Tongue (tissue), 2 donors: Measurements from ENCODE around the gene LRRC7. TPM values are rescaled to one million over a fixed set of nuclear protein-coding genes. Genes with fewer than 3 reads are reported as not detected.
A peak's percentile ranks its signal among the peaks of the same experiment; 100 is the strongest.
"Not testable (repeated sequence)": the region's sequence is repeated elsewhere in the genome, so short reads cannot be mapped to it uniquely, and the experiment has no call there.

Experiments used
- DNase-seq: peaks from one replicate; pipeline ENCODE4 v3.0.0-alpha.2; 2015
- total RNA-seq: library from RNA; depleted of rRNA; stranded (reverse); fragments of >200 nt; gene quantifications from one replicate; pipeline ENCODE4 v1.2.3, GENCODE V29; 2014

LRRC7 gene
- total RNA-seq, 1 donor from 2014 or later = 4.5 TPM

DNA sequence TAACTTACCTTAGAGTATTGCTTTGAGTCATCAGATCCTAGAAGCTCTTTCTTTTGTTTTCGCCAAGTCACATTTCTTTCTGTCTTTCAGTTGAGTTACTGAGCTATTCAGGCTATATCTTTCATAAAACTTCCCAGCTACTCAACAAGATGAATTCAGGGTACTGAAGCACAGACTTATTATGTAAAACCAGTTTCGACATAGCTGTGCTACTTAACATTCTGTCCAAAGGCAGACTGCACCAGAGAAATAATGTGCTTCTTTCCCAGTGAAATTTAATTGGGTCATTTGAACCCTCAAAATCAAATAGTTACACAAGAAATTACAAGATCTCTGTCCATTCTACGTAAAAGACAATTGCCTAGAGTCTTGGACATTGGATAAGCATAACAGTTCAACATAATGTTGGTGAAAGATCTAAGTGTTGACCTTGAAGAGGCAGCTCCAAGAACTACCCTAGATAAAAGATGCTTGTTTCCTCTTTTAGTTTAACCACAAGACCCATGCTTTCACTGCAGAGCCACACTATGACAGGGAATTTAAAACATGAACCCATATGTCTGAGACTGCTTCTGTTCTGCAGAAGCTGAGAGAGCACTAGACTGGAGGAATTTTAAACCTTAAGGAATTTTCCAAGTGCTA lies 474.5 kb downstream of the LRRC7 start:
- no peak for DNase-seq

- peak; percentile 58 for DNase-seq
Observed at GRCh38 chr1:70043804-70044203, 476.1 kb downstream of the LRRC7 start.

- DNase-seq = no peak
Observed at GRCh38 chr1:70044832-70045231, 477.1 kb downstream of the LRRC7 start.

DNA sequence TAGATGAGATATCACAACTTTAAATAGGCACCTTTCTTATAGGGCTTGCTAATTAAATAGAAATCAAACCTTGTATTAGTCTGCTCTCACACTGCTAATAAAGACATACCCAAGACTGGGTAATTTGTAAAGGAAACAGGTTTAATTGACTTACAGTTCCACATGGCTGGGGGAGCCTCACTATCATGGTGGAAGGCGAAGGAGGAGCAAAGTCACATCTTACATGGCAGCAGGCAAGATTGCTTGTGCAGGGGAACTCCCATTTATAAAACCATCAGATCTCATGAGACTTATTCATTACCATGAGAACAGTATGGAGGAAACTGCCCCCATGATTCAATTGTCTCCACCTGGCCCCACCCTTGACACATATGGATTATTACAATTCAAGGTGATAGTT lies 477.9 kb downstream of the LRRC7 start:
- DNase-seq = not testable (repeated sequence)

DNA sequence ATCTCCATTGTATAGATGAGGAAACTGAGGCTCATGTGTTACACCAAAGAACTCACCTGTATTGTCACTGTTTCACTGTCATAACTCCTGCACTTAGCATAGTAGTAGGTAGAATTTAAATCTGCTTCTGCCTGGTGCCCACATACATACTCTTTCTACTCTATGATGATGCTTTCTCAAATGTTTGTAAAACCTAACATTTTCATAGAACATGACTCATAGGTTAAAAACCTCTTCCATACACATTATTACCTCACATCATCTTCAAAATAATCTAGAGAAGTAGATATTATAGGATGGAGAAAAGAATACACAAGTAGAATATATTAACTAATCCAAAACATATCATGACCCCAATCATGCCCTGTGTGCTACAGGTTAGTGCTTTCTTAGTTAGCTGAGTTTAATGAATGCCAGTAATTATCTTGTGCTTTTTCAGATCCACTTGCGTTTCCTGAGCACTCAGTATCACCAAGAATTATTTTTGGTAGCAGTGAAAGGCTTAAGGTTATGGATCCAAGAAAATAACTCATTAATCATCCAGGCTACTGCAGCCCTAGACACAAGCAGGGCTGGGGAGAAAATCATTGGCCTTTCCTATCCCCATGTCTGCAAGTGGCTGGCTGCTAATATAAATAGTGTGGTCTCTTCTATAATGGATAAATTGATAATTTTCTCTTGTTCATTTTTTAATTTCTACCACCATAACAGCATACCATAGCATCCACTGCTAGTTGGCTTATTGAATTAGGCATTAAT lies 480.8 kb downstream of the LRRC7 start:
- DNase-seq = no peak

GRCh38 chr1:70051926-70052325 lies 484.2 kb downstream of the LRRC7 start:
- DNase-seq = no peak

- no peak for DNase-seq
Observed at GRCh38 chr1:70057500-70057899, 489.8 kb downstream of the LRRC7 start.

DNA sequence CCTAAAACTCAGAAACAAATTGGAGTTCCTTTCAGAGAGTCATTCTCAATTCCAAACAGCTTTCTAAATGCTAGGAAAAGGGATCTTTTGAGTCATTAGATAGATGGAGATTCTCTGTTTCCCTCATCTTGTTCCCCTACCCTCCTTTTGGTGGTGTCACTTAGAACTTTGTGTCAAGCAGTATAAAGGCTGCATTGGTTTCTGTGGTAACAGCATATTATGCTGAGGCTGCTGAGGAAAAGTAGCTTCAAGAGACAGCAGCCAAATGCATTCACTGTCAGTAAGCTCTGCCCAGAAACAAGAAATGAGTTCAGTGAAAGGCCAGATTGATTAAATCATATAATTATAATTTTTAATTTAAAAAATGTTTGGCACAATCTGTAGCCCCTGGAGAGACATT lies 493.5 kb downstream of the LRRC7 start:
- peak; percentile 14 for DNase-seq

GRCh38 chr1:70063861-70064260 lies 496.1 kb downstream of the LRRC7 start:
- no peak for DNase-seq

DNA sequence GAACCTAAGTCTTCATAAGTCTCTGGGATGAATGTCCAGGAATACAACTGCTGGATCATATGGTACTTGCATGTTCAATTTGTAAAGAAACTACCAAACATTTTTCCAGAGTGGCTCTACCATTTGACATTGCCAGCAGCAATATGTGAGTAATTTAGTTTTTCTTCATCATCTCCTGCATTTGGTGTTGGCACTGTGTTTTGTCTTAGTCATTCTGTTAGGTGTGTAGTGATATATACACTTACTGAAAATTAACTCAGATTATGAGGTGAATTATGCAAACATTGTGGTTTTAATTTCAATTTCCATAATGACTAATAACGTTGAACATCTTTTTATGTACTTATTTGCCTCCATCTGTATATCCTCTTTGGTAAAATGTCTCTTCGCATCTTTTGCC lies 499.0 kb downstream of the LRRC7 start:
- no peak for DNase-seq

GRCh38 chr1:70071601-70072000 lies 503.9 kb downstream of the LRRC7 start:
- peak; percentile 47 for DNase-seq

- peak; percentile 37 for DNase-seq
Observed at GRCh38 chr1:70072231-70072751, 504.6 kb downstream of the LRRC7 start.

- DNase-seq = no peak
Observed at GRCh38 chr1:70075761-70076160, 508.0 kb downstream of the LRRC7 start.

GRCh38 chr1:70077066-70077465 lies 509.3 kb downstream of the LRRC7 start:
- DNase-seq = no peak

DNA sequence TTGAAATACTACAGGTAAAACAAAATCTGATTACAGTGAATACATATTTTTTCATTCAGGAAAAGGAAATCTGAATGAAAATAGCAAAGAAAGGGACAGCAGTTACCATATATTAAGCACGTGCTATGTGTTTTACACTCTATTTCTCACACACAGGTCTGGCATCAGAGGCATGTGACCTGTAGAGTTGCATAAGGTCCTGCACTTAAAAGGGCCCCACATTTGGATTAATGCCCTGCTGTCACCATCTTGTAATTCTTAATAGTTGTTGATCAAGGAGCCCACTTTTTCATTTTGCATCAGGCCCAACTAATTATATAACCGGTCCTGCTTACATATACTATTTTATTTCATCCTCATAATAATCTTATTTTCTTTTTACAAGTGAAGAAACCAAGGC lies 511.8 kb downstream of the LRRC7 start:
- no peak for DNase-seq

DNA sequence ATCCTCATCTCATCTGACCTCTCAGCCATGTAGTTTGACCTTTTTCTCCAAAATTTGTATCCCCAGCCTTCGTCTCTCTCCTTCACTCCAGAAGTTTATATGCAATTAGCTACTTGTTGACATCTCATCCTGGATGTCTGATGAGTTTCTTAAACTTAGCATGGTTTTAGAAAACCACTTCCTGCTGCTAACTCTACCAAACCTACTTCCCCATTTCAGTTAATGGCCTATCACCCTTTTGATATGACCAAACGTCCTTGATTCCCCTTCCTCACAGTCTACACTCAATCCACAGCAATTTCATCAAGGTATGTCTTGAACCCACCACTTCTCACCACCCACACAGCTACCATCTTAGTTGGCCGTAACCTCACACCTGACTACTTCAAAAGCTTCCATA lies 515.8 kb downstream of the LRRC7 start:
- DNase-seq = no peak

GRCh38 chr1:70084314-70084915 lies 516.7 kb downstream of the LRRC7 start:
- DNase-seq = no peak

- no peak for DNase-seq
Observed at GRCh38 chr1:70085521-70085920, 517.8 kb downstream of the LRRC7 start.

- DNase-seq = no peak
Observed at GRCh38 chr1:70086897-70087296, 519.2 kb downstream of the LRRC7 start.

DNA sequence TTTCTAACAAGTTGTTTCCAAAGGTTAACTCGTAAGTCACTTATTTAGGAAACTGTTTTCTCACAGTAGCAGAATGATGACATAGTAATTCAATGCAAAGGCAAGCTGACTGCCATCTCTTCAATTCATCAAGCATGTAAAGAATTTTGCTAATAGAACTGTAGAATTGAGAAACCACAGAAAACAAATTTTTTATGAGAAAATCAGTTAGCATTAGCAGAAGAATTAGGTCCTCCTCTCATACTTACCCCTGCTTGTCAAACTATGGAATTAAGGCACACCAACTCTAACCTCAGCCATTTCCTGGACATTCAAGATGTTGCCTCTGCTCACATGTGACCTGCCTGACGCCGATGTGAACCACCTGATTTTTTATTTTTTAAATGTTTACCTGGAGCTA lies 522.4 kb downstream of the LRRC7 start:
- no peak for DNase-seq

GRCh38 chr1:70090875-70091274 lies 523.2 kb downstream of the LRRC7 start:
- no peak for DNase-seq

DNA sequence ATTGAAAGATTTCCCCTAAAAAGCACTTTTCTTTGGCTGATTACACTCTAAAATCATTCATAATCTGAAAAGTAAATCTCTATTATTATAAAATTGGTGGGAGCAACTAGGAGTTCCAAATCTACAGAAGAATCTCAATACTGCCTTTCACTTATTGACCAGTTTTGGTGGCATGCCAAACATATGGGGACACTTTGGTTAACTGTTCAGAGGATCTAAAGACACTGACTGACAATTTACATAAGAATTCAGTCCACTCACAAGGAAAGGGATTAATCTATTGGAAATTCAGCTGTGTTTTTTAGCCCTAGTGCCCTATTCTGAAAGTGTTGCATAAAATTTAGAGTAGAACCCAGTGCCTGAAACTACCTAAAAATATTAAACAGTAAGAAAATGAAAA lies 524.1 kb downstream of the LRRC7 start:
- no peak for DNase-seq

GRCh38 chr1:70092526-70092925 lies 524.8 kb downstream of the LRRC7 start:
- DNase-seq = no peak
